ENCODE results near the gene SLC25A40.

Gene SLC25A40

GRCh38 chr7:87899255-87899654, 23.1 kb upstream of the SLC25A40 start:
- no peak overlapping the region for H3K4me2 ChIP-seq (ENCODE audit: low read length)

DNA sequence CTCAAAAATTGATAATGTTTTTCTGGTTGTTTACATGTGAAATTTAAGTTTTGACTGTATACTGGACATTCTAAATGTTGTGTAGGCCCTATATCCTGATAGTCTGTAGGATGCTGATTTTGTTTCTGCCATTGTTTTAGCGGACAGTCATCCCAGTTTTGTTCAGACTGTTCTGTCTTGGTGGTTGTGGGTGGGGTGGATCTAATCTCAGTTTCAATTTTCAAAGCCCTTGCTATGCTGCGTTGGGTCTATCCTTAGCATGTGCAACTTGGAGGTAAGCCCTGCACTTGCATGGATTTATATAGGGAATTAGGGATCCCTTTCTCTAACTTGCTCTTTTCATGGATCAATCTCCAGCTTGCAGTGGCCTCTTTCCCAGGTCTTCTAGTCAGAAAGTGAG, 19.2 kb upstream of the SLC25A40 start:
- no peak overlapping the region for H2AFZ ChIP-seq (ENCODE audit: low read length)
- no peak overlapping the region for H3K9ac ChIP-seq (ENCODE audit: low read length)
- no peaks in the 10 kb centered on the region for H3K27me3 ChIP-seq (ENCODE audit: insufficient read depth, low read length)
- H3K4me2 ChIP-seq (ENCODE audit: low read length) = no peak overlapping the region
- H3K4me1 ChIP-seq (ENCODE audit: insufficient read depth, low read length, severe bottlenecking) = no peaks in the 10 kb centered on the region
- no peaks in the 10 kb centered on the region for H3K9me2 ChIP-seq (ENCODE audit: low read depth, low read length)
- no peak overlapping the region for H3K4me3 ChIP-seq (ENCODE audit: low read depth, low read length, poor library complexity, severe bottlenecking)
- peaks cover 30% of the 10 kb centered on the region for H3K79me2 ChIP-seq (ENCODE audit: insufficient read depth, low read length)
- H4K20me1 ChIP-seq (ENCODE audit: insufficient read depth, low read length) = no peaks in the 10 kb centered on the region
- H3K36me3 ChIP-seq (ENCODE audit: insufficient read depth, low read length) = peaks cover 95% of the 10 kb centered on the region
- H3F3A ChIP-seq (ENCODE audit: insufficient read depth, low read length) = no peaks in the 10 kb centered on the region
- H3K9me3 ChIP-seq (ENCODE audit: low read length) = no peaks in the 10 kb centered on the region
- H3K27ac ChIP-seq (ENCODE audit: low read depth, low read length, poor library complexity, severe bottlenecking) = no peak overlapping the region
- TF ChIP-seq CTCF (IDR thresholded peaks at IDR 0.05; ENCODE audit: low read length) (no peak), EZH2 (IDR thresholded peaks at IDR 0.05; ENCODE audit: borderline replicate concordance, low read length) (no peak)

More at GRCh38 chr7:87899255-87899654, 23.1 kb upstream of the SLC25A40 start:
- Histone ChIP-seq H3K27ac (ENCODE audit: low read depth, low read length, poor library complexity, severe bottlenecking) (no peak overlapping the region), H3K9me3 (ENCODE audit: low read length) (no peaks in the 10 kb centered on the region), H4K20me1 (ENCODE audit: insufficient read depth, low read length) (no peaks in the 10 kb centered on the region), H3K27me3 (ENCODE audit: insufficient read depth, low read length) (no peaks in the 10 kb centered on the region), H3K79me2 (ENCODE audit: insufficient read depth, low read length) (no peaks in the 10 kb centered on the region), H3K9ac (ENCODE audit: low read length) (no peak overlapping the region), H3F3A (ENCODE audit: insufficient read depth, low read length) (no peaks in the 10 kb centered on the region), H3K36me3 (ENCODE audit: insufficient read depth, low read length) (peaks cover 98% of the 10 kb centered on the region), H2AFZ (ENCODE audit: low read length) (no peak overlapping the region), H3K9me2 (ENCODE audit: low read depth, low read length) (no peaks in the 10 kb centered on the region), H3K4me1 (ENCODE audit: insufficient read depth, low read length, severe bottlenecking) (no peaks in the 10 kb centered on the region), H3K4me3 (ENCODE audit: low read depth, low read length, poor library complexity, severe bottlenecking) (no peak overlapping the region)
- TF ChIP-seq CTCF (IDR thresholded peaks at IDR 0.05; ENCODE audit: low read length) (no peak), EZH2 (IDR thresholded peaks at IDR 0.05; ENCODE audit: borderline replicate concordance, low read length) (no peak)

- H3K9me3 ChIP-seq (ENCODE audit: low read length) = no peaks in the 10 kb centered on the region
- H3K27ac ChIP-seq (ENCODE audit: low read depth, low read length, poor library complexity, severe bottlenecking) = no peak overlapping the region
- no peak overlapping the region for H2AFZ ChIP-seq (ENCODE audit: low read length)
- peaks cover 97% of the 10 kb centered on the region for H3K36me3 ChIP-seq (ENCODE audit: insufficient read depth, low read length)
- peaks cover 7% of the 10 kb centered on the region for H3K4me1 ChIP-seq (ENCODE audit: insufficient read depth, low read length, severe bottlenecking)
- H3K79me2 ChIP-seq (ENCODE audit: insufficient read depth, low read length) = peaks cover 69% of the 10 kb centered on the region
- TF ChIP-seq EZH2 (IDR thresholded peaks at IDR 0.05; ENCODE audit: borderline replicate concordance, low read length) (no peak), CTCF (IDR thresholded peaks at IDR 0.05; ENCODE audit: low read length) (peak; percentile 57)
- H3K4me2 ChIP-seq (ENCODE audit: low read length) = no peak overlapping the region
- peaks cover 8% of the 10 kb centered on the region; the same call in 1 of the 2 replicates for H3F3A ChIP-seq (ENCODE audit: insufficient read depth, low read length)
- H4K20me1 ChIP-seq (ENCODE audit: insufficient read depth, low read length) = no peaks in the 10 kb centered on the region
- no peaks in the 10 kb centered on the region for H3K9me2 ChIP-seq (ENCODE audit: low read depth, low read length)
- H3K27me3 ChIP-seq (ENCODE audit: insufficient read depth, low read length) = no peaks in the 10 kb centered on the region
- no peak overlapping the region for H3K4me3 ChIP-seq (ENCODE audit: low read depth, low read length, poor library complexity, severe bottlenecking)
- H3K9ac ChIP-seq (ENCODE audit: low read length) = no peak overlapping the region
These were observed 10.7 kb upstream of the SLC25A40 start for GRCh38 chr7:87886875-87887274.
